Occipital lobe (tissue), 2 donors: ENCODE results near the gene C5. TPM values are rescaled to one million over a fixed set of nuclear protein-coding genes. Genes with fewer than 3 reads are reported as not detected.
A peak's percentile ranks its signal among the peaks of the same experiment; 100 is the strongest.
"Not testable (repeated sequence)": the region's sequence is repeated elsewhere in the genome, so short reads cannot be mapped to it uniquely, and the experiment has no call there.

Experiments
- DNase-seq: peaks from one replicate; lab custom pipeline; 2025; lab: John Stamatoyannopoulos, UW
- total RNA-seq: library from RNA; depleted of rRNA; stranded (reverse); fragments of >200 nt; gene quantifications from one replicate; pipeline ENCODE4 v1.2.3, GENCODE V29; 2014

Gene C5
- total RNA-seq, 1 donor from 2014 or later, result 8.0 TPM

DNA sequence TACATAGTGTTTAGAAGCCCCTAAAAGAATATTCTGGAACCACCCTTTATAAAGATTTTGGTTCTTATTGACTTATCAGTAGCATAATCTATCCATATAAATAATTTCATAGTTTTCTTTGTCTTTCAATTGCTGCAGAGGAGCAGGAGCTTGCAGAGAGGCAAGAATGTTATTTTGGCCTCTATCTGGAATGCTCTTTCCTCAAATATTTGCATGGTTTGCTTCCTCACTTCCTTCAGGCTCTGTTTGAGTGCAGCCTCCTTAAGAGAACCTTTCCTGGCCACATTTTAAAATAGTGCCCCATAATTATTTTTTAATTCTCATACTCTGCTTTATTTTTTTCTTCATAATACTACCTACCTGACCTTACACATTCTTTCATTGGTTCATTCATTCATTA lies 1.5 kb downstream of the C5 start:
- DNase-seq, result no peak

DNA sequence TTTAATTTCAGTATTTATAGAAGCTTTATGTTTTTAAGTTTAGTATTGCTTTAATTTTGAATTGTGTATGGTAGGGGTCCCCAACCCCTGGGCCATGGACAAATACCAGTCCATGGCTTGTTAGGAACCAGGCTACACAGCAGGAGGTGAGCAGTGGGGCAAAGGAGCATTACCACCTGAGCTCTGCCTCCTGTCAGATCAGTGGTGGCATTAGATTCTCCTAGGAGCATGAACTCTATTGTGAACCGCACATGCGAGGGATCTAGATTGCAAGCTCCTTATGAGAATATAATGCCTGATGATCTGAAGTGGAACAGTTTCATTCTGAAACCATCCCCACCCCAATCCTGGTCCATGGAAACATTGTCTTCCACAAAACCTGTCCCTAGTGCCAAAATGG lies 1.9 kb downstream of the C5 start:
- DNase-seq, result no peak

DNA sequence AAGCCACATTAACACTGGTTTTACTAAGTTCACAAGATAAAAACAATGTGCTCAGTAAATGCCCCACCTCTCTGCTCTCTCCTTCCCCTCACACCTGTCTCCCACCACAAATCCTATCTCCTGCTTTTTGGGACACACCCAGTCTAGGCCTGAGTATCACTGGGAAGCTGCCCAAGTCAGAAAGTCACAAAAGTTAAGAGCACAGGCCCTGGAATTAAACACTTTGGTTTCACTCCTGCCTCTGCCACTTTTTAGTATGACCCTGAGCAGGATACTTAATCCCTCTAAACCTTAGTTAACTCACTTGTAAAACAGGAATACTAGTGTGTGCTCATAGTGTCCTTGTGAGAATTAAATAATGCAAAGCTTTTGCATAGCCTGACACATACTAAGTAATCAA lies 11.3 kb downstream of the C5 start:
- DNase-seq, result no peak

DNA sequence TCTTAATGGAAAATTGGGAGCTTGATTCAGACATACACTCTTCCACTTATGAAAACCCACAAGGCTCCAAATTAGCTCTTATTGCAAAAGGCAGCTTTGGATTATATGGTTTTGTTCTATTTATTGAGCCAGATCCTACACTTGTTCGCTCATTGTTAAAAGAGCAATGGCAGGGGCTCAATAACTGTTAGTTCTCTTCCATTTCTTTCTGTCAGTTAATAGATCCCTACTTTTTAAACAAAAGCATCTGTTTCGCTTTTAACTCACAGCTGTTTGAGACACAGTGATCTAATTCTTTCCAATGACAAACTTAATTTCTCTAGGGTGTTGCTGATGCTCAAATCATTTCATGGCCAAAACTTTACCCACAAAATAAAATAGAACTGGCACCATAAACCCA lies 11.7 kb downstream of the C5 start:
- DNase-seq, result no peak

DNA sequence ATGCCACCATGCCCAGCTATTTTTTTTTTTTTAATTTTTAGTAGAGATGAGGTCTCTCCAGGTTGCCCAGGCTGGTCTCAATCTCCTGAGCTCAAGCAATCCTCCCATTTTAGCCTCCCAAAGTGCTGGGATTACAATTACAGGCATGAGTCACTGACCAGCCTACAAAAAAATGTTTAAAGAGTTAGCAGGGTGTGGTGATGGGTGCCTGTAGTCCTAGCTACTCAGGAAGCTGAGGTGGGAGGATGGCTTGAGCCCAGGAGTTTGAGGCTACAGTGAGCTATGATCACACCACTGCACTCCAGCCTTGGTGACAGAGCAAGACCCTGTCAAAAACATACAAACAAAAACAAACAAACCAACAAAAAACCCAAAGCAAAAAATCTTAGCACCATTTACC lies 14.4 kb downstream of the C5 start:
- DNase-seq, result not testable (repeated sequence)

GRCh38 chr9:121034529-121034928 lies 15.5 kb downstream of the C5 start:
- DNase-seq, result no peak

GRCh38 chr9:121029469-121029868 lies 20.6 kb downstream of the C5 start:
- no peak for DNase-seq

- DNase-seq, result not testable (repeated sequence)
These were observed 21.8 kb downstream of the C5 start for GRCh38 chr9:121028285-121028684.

DNA sequence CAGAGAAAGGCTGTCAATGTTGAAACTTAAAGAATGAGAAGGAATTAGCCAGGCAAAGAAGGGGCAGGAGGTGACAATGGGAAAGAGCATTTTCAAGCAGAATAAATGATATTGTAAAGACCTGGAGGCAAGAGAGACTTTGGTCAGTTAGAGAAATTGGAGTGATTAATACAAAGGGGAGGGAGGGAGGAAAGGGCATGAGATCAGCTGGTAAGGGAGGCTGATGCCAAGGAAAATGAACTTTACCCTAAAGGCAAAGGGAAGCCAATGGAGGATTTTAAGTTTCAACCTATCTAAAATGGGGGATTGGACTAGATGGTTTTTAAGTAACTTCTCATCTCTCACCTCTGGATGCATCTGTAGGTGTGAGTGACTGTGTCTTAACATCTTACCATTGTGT lies 23.3 kb downstream of the C5 start:
- DNase-seq, result no peak

GRCh38 chr9:121026260-121026691 lies 23.8 kb downstream of the C5 start:
- DNase-seq, result no peak

GRCh38 chr9:121024237-121024636 lies 25.8 kb downstream of the C5 start:
- DNase-seq, result no peak

DNA sequence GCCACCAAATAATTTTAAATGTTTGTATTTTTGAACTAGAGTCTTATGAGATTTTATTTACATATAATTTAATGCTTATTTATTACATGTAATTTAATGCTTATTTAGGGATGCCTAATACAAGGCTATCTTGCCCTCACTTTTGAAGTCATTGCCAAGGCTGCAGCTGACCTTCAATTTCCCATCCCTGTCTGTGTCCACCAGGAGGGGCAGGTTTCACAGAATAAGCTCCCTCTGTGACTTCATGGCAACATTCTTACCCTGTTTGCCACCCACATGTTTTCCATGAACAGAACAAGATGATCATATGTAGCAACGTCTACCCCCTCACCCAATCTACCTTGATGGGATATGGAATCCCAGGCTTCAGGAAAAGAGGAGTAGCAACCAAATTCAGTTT lies 27.0 kb downstream of the C5 start:
- no peak for DNase-seq

GRCh38 chr9:121021301-121021700 lies 28.8 kb downstream of the C5 start:
- peak; percentile 18 for DNase-seq

- no peak for DNase-seq
These were observed 30.8 kb downstream of the C5 start for GRCh38 chr9:121019273-121019672.

GRCh38 chr9:121013911-121014310 lies 36.2 kb downstream of the C5 start:
- DNase-seq, result no peak

GRCh38 chr9:121009650-121010049 lies 40.4 kb downstream of the C5 start:
- DNase-seq, result no peak

DNA sequence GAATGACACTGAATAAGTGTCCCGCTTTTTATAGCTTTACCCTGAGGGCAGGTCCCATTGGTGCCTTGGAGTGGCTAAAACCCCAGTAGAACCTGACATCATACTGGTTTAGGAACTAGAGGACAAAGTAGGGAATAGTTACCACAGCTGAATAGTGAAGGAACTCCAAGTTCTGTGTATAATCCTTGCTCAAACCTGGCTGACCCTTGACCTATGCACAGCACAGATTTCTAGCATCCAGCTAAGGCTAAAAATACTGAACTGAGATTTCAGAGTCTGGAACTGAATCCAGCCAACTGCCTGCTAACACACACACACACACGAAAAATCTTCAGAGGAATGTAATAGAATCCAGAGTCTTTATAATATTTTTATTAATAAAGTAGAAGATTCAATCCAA lies 50.8 kb downstream of the C5 start:
- no peak for DNase-seq

GRCh38 chr9:120998111-120998510 lies 52.0 kb downstream of the C5 start:
- DNase-seq, result no peak

- no peak for DNase-seq
These were observed 52.6 kb downstream of the C5 start for GRCh38 chr9:120997502-120997901.

- no peak for DNase-seq
These were observed 53.7 kb downstream of the C5 start for GRCh38 chr9:120996409-120996808.

GRCh38 chr9:120989065-120989464 lies 61.0 kb downstream of the C5 start:
- no peak for DNase-seq

DNA sequence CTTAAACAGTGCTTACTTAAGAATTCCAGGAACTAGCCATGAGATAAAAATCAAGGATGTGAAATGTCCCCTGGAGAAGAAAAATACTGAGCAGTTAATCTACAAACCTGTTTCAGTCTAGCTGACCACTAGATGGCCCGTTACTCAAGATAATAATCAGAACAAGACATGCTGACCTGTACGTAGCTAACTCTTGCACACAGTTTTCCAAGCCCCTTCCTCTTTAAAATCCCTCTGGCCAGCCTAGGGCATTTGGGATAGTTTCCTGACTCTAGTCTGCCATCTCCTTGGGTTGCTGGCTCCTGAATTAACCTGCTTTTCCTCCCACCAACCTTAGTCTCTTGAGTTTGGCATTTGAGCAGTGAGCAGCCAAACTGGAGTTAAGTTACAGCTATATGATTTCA lies 64.3 kb downstream of the C5 start:
- no peak for DNase-seq

- no peak for DNase-seq
These were observed 66.7 kb downstream of the C5 start for GRCh38 chr9:120983259-120983837.

DNA sequence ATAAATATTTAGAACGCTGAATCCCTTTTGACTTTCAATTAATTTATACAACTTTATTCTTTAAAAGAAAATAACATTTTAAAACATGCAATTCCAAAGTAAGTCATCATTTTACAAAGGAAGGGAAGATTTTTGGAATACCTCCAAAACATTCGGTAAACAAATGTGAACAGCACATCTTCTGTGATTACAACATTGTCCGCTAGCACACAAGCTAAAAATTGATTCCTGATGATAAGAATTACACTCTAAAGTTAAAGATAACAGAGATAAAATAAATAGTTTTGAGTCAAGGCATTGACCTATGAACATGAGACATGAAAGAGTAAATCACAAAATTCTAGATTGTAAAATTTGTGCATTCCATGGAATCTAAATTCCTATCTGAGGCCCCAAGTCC lies 67.2 kb downstream of the C5 start:
- DNase-seq, result no peak
